SK-N-SH (cell line): ENCODE results near the gene SLC4A8.

Experiments used
- CTCF ChIP-seq: fragments of 200-600 bp; sonication (generic); IDR thresholded peaks from 2 replicates; pipeline ENCODE4 v1.6.1; 2017; ENCODE audit warnings: antibody characterized with exemption, mild to moderate bottlenecking, moderate library complexity
- ELF1 ChIP-seq: IDR thresholded peaks from 2 replicates; pipeline ENCODE4 v1.4.0; 2012
- JUND ChIP-seq: IDR thresholded peaks from 2 replicates; pipeline ENCODE4 v1.4.0; 2012
- POLR2AphosphoS5 ChIP-seq: IDR thresholded peaks from 2 replicates; pipeline ENCODE4 v1.6.1; 2012; ENCODE audit warnings: low read depth, low read length
- SMC3 ChIP-seq: IDR thresholded peaks from 2 replicates; pipeline ENCODE4 v1.6.1; 2012; ENCODE audit warnings: low read depth, low read length, improper control_type of control experiment
- TAF1 ChIP-seq: IDR thresholded peaks from 2 replicates; pipeline ENCODE4 v1.6.1; 2012; ENCODE audit warnings: low read depth, mild to moderate bottlenecking, low read length, moderate library complexity, borderline replicate concordance
- TF ChIP-seq, protein P1 (sequence below): fragments of 150-350 bp; IDR thresholded peaks from 2 replicates; pipeline ENCODE4 v1.6.1; 2017; ENCODE audit warnings: antibody characterized with exemption, low read length, low read depth, borderline replicate concordance

DNA sequence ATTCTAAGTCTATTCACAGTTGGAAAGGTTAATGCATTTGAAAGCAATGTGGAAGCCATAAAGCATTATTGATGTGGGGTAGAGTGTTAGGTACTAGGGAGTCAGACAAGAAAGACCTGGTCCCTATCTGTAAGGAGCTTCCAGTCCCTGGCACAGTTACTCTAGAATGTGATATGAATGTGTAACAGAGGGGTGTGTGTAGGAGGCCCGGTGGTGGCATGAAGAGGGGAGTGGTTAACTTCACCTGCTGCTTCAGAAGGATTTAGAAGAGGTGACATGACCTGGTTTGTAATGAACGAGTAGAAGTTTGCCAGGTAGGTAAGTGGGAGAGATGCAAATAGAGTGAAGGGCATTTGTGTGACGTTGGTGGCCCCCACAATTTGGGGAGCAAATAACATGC lies 18.3 kb upstream of the SLC4A8 start:
- TF ChIP-seq CTCF (no peak), TAF1 (no peak), POLR2AphosphoS5 (no peak), SMC3 (no peak), JUND (no peak), ELF1 (no peak)
- TF ChIP-seq, protein P1, sequence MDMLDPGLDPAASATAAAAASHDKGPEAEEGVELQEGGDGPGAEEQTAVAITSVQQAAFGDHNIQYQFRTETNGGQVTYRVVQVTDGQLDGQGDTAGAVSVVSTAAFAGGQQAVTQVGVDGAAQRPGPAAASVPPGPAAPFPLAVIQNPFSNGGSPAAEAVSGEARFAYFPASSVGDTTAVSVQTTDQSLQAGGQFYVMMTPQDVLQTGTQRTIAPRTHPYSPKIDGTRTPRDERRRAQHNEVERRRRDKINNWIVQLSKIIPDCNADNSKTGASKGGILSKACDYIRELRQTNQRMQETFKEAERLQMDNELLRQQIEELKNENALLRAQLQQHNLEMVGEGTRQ = no peak
